Measurements from ENCODE around the gene MYPOP. TPM values are rescaled to one million over a fixed set of nuclear protein-coding genes. Genes with fewer than 3 reads are reported as not detected.
"Not testable (repeated sequence)": the region's sequence is repeated elsewhere in the genome, so short reads cannot be mapped to it uniquely, and the experiment has no call there.

MYPOP gene
- total RNA-seq, 1 donor from 2014 or later, result 8.8 TPM

- intact Hi-C loops (cut with micrococcal nuclease), result no loop called here
These were observed 17.5 kb downstream of the MYPOP start for GRCh38 chr19:45884682-45885555.

GRCh38 chr19:45883881-45884681 lies 18.3 kb downstream of the MYPOP start:
- intact Hi-C loops (cut with micrococcal nuclease), result loop anchor here (1.0 kb wide), 1 partner anchor 67 kb away; no protein-coding TSS in a partner anchor

GRCh38 chr19:45883586-45883880 lies 18.9 kb downstream of the MYPOP start:
- intact Hi-C loops (cut with micrococcal nuclease), result loop anchor here (1.0 kb wide), 1 partner anchor 66 kb away; no protein-coding TSS in a partner anchor

GRCh38 chr19:45882652-45883585 lies 19.5 kb downstream of the MYPOP start:
- intact Hi-C loops (cut with micrococcal nuclease), result loop anchor here (1.0 kb wide), 1 partner anchor 66 kb away; no protein-coding TSS in a partner anchor

DNA sequence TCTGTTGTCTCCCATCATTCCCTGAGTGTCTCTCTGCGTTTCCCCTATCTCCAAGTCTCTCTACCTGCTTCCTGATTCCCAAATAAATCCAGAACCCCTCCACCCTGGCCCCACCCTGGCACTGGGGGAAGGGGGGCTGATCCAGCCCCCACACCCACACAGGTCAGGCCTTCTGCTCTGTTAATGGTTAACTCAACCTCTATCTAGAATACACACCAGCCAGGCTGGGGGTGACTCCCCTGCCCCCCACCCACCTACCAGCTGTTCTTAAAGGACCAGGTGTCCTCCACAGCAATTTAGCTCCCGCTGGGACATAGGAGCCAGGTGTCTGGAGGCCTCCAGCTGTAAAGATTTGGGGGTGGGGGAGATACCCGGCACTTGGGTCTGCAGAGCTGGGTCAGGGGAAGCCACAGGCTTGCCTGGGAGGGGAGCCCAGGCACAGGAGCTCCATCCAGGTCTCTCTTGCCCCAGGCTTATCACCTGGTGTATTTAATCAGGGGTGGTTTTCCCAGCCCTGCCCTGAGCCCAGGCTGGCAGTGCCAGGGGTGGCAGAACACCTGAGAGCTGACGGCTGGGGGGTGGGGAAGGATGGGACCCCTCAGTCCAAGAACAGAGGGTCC lies 20.4 kb downstream of the MYPOP start:
- intact Hi-C loops (cut with micrococcal nuclease), result no loop called here

- intact Hi-C loops (cut with micrococcal nuclease), result no loop called here
These were observed 21.1 kb downstream of the MYPOP start for GRCh38 chr19:45881082-45881908.

DNA sequence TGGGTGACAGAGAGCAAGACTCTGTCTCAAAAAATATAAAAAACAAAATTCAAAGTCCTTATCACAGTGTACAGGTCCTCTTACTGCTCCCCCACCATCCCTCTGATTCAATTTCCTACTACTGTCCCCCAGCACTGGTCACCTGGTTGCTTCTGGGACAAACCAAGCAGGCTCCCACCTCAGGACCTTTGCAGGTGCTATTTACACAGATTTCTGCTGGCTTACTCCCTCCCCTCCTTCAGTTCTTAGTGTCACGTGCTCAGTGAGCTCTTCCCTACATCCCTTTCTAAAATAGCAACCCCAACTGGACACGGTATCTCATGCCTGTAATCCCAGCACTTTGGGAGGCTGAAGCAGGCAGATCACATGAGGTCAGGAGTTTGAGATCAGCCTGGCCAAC lies 22.4 kb downstream of the MYPOP start:
- intact Hi-C loops (cut with micrococcal nuclease), result no loop called here

DNA sequence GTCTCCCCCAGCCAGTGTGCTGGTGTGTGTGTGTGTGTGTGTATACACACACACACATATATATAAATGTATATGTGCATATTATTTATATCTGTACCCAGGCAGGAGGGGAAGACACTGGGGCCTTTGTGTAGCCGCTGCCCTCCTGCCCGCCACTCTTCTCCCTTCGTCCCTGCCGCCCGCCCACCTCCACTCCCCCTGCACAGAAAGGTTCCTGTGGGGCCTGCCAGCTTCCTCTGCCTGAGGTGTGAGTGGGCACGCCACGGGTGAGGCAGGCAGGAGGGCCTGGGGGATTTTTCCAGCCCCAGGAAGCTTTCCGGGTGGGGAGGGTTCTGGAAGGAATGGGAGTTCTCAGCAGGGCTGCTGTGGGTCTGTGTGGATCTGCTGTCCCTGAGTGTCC lies 23.4 kb downstream of the MYPOP start:
- intact Hi-C loops (cut with micrococcal nuclease), result no loop called here

DNA sequence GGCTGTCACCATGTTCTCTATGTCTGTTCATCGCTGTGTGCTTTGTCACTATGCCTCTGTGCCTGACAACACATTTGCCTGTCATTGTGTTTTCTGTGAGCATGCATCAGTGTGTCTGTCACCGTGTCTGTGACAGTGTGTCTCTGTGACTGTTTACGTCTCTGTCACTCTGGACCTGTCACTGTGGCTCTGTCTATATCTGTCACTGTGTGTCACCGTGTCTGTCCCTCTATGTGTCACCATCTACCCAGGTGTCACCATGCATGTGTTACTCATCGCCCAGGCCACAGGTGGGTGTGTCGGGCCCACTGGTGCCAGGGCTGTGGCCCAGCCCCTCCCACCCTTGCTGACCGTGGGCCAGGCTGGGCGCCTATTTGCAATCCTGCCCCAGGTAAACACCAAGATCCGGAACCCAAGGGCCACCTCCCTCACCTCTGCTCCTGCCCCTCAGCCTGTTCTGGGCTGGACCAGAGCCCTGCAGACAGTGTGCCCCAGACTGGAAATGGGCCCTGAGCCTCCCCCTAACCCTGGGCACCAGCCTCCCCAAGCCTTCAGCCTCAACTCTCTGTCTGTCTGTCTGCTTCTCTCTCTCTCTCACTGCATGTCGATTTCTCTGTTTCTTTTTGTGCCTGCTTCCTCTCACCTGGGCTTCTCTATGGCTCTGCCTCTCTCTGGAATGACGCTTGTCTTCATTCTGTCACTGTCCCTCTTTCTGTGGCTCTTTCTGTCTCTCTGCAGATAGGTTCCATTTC lies 24.2 kb downstream of the MYPOP start:
- intact Hi-C loops (cut with micrococcal nuclease), result no loop called here

GRCh38 chr19:45876411-45877197 lies 25.8 kb downstream of the MYPOP start:
- intact Hi-C loops (cut with micrococcal nuclease), result no loop called here

- intact Hi-C loops (cut with micrococcal nuclease), result no loop called here
These were observed 26.3 kb downstream of the MYPOP start for GRCh38 chr19:45876161-45876410.

DNA sequence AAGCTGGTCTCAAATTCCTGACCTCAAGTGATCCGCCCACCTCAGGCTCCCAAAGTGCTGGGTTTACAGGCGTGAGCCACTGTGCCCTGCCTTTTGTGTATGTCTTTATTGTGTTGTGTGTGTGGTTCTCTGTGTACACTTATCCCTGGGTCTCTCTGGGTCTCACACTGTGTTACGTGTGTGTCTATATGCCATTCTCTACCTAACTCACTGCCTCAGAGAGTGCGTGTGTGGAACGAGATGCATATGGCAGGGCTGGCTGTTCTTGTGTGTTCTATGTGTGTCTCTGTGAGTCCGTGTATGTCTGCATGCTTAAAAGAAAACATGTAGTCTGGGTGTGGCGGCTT lies 27.8 kb downstream of the MYPOP start:
- intact Hi-C loops (cut with micrococcal nuclease), result no loop called here

- intact Hi-C loops (cut with micrococcal nuclease), result no loop called here
These were observed 29.1 kb downstream of the MYPOP start for GRCh38 chr19:45873219-45873772.

- intact Hi-C loops (cut with micrococcal nuclease), result no loop called here
These were observed 30.1 kb downstream of the MYPOP start for GRCh38 chr19:45872095-45872919.

DNA sequence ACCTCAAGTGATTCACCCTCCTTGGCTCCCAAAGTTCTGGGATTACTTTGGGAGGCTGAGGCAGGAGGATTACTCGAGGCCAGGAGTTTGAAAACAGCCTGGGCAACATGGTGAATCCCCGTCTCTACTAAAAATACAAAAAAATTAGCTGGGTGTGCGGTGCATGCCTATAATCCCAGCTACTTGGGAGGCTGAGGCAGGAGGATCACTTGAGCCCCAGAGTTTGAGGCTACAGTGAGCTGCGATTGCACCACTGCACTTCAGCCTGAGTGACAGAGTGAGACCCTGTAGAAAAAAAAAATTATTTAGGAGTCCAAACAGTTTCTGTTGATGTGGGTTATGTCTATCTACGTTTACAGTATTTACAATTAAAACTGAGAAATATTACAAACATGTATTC lies 31.6 kb downstream of the MYPOP start:
- intact Hi-C loops (cut with micrococcal nuclease), result no loop called here

DNA sequence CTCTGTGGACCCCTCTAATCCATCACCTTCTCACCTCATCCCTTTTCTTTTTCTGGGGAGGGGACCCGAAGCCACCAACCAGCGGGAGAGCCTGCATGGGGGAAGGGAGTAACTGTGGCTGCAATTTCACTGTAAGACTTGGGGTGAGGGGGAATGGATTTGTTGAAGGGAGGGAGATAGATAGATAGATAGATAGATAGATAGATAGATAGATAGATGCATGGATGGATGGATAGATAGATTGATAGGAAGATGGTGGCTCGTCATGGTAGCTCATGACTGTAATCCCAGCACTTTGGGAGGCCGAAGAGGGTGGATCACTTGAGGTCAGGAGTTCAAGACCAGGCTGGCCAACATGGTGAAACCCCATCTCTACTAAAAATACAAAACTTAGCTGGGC lies 35.2 kb downstream of the MYPOP start:
- intact Hi-C loops (cut with micrococcal nuclease), result not testable (repeated sequence)

GRCh38 chr19:45866400-45867176 lies 35.8 kb downstream of the MYPOP start:
- intact Hi-C loops (cut with micrococcal nuclease), result no loop called here

Data from T-helper 2 cell treated with Interferon-gamma antibody and Interleukin-4, amounts not matched to agents 100 ng/mL and 5 ng/mL, for 36 hours (primary cell).